Colonic mucosa (tissue), 4 donors: ENCODE results near the gene SYT2. TPM values are rescaled to one million over a fixed set of nuclear protein-coding genes. Genes with fewer than 3 reads are reported as not detected.

Experiments used
- DNase-seq: peaks from one replicate; pipeline ENCODE4 v3.0.0-alpha.2; 2020
- H3K27ac ChIP-seq: fragments of 200-600 bp; one replicate; pipeline ENCODE4 v1.8.0; 2021
- H3K27me3 ChIP-seq: fragments of 200-600 bp; one replicate; pipeline ENCODE4 v1.8.0; 2021
- H3K36me3 ChIP-seq: fragments of 200-600 bp; one replicate; pipeline ENCODE4 v1.8.0; 2021
- H3K4me1 ChIP-seq: fragments of 200-600 bp; one replicate; pipeline ENCODE4 v1.8.0; 2021; ENCODE audit warnings: mild to moderate bottlenecking
- H3K4me3 ChIP-seq: fragments of 200-600 bp; one replicate; pipeline ENCODE4 v1.8.0; 2021
- H3K9ac ChIP-seq, 2 donors: one replicate each; pipeline ENCODE4 v1.7.0; 2013; ENCODE audit warnings: control low read depth in 2 of 2, low read depth in 2 of 2, low read length in 2 of 2
- H3K9me3 ChIP-seq: fragments of 200-600 bp; one replicate; pipeline ENCODE4 v1.8.0; 2021
- CTCF ChIP-seq: fragments of 200-600 bp; IDR thresholded peaks from one replicate; pipeline ENCODE4 v1.8.0; 2022; ENCODE audit warnings: antibody characterized with exemption, mild to moderate bottlenecking
- intact Hi-C: fragments of 100-400 bp; cut with DNase I; formaldehyde crosslinking; loops from one replicate; pipeline ENCODE4 v1.14.1; 2022
- total RNA-seq, 2 donors: library from RNA; stranded (reverse); fragmentation: NEBNext Ultra II Directional in 1 of 2; extraction: Animal tissue kit (Norgen Biotek cat#: 25700) in 1 of 2; gene quantifications; one replicate each; pipeline ENCODE4 v1.2.1, GENCODE V29; 2021
- donor health status: healthy.
- donor health status: DM: no; HTN: no; CAD: no.
- donor health status: DM: no; HTN: no; CAD: no.

Gene SYT2
- total RNA-seq, 2 donors from 2014 or later = 0.15 to 0.19 TPM

- Histone ChIP-seq H3K4me1 (no peaks in the 10 kb centered on the region), H3K36me3 (no peaks in the 10 kb centered on the region), H3K9ac (no peak overlapping the region), H3K4me3 (no peak overlapping the region), H3K9me3 (no peaks in the 10 kb centered on the region), H3K27me3 (no peaks in the 10 kb centered on the region), H3K27ac (no peak overlapping the region)
- TF ChIP-seq CTCF = no peak
- no peak for DNase-seq
- intact Hi-C loops = no loop called here
These were observed 21.9 kb downstream of the SYT2 start for GRCh38 chr1:202688401-202688800.

GRCh38 chr1:202687798-202688197, 22.5 kb downstream of the SYT2 start:
- no peak for TF ChIP-seq CTCF
- H3K27ac ChIP-seq = no peak overlapping the region
- intact Hi-C loops = no loop called here
- no peaks in the 10 kb centered on the region for H3K9me3 ChIP-seq
- H3K4me1 ChIP-seq = no peaks in the 10 kb centered on the region
- no peaks in the 10 kb centered on the region for H3K27me3 ChIP-seq
- no peak overlapping the region for H3K9ac ChIP-seq
- no peak for DNase-seq
- no peaks in the 10 kb centered on the region for H3K36me3 ChIP-seq
- H3K4me3 ChIP-seq = no peak overlapping the region

- intact Hi-C loops = no loop called here
- Histone ChIP-seq H3K27ac (no peak overlapping the region), H3K36me3 (no peaks in the 10 kb centered on the region), H3K9me3 (no peaks in the 10 kb centered on the region), H3K27me3 (no peaks in the 10 kb centered on the region), H3K9ac (no peak overlapping the region), H3K4me3 (no peak overlapping the region), H3K4me1 (no peaks in the 10 kb centered on the region)
- DNase-seq = no peak
- TF ChIP-seq CTCF = no peak
These were observed 22.9 kb downstream of the SYT2 start for GRCh38 chr1:202687370-202687769.

GRCh38 chr1:202685641-202686040, 24.6 kb downstream of the SYT2 start:
- Histone ChIP-seq H3K4me3 (no peak overlapping the region), H3K27me3 (no peaks in the 10 kb centered on the region), H3K9ac (no peak overlapping the region), H3K36me3 (no peaks in the 10 kb centered on the region), H3K9me3 (no peaks in the 10 kb centered on the region), H3K27ac (no peak overlapping the region), H3K4me1 (no peaks in the 10 kb centered on the region)
- TF ChIP-seq CTCF = no peak
- DNase-seq = no peak
- intact Hi-C loops = no loop called here

- H3K9ac ChIP-seq = no peak overlapping the region
- no peaks in the 10 kb centered on the region for H3K9me3 ChIP-seq
- no peaks in the 10 kb centered on the region for H3K36me3 ChIP-seq
- no peaks in the 10 kb centered on the region for H3K4me1 ChIP-seq
- DNase-seq = no peak
- no peak for TF ChIP-seq CTCF
- intact Hi-C loops = no loop called here
- no peak overlapping the region for H3K27ac ChIP-seq
- H3K4me3 ChIP-seq = no peak overlapping the region
- H3K27me3 ChIP-seq = no peaks in the 10 kb centered on the region
These were observed 25.5 kb downstream of the SYT2 start for GRCh38 chr1:202684716-202685115.

GRCh38 chr1:202683029-202683428, 27.2 kb downstream of the SYT2 start:
- TF ChIP-seq CTCF = no peak
- intact Hi-C loops = no loop called here
- Histone ChIP-seq H3K27me3 (no peaks in the 10 kb centered on the region), H3K9ac (no peak overlapping the region), H3K36me3 (no peaks in the 10 kb centered on the region), H3K9me3 (no peaks in the 10 kb centered on the region), H3K27ac (no peak overlapping the region), H3K4me3 (no peak overlapping the region), H3K4me1 (no peaks in the 10 kb centered on the region)
- no peak for DNase-seq
